ENCODE results near the gene NEMP1.
"Not testable (repeated sequence)": the region's sequence is repeated elsewhere in the genome, so short reads cannot be mapped to it uniquely, and the experiment has no call there.

Gene NEMP1

GRCh38 chr12:57053146-57053545 lies 25.4 kb downstream of the NEMP1 start:
- not testable (repeated sequence) for DNase-seq

- no peak for DNase-seq
These were observed 27.6 kb downstream of the NEMP1 start for GRCh38 chr12:57051011-57051410.

- no peak for DNase-seq
These were observed 28.7 kb downstream of the NEMP1 start, which contains the start of gene MYO1A for GRCh38 chr12:57049890-57050289. Gene MYO1A, minus strand, starts transcription at chr12:57050129. Its CDS starts 1,806 bp downstream, at chr12:57048323.

- DNase-seq, result no peak
These were observed 29.5 kb downstream of the NEMP1 start for GRCh38 chr12:57049119-57049446.

GRCh38 chr12:57048423-57049118 lies 30.0 kb downstream of the NEMP1 start:
- no peak for DNase-seq

GRCh38 chr12:57047981-57048380 lies 30.6 kb downstream of the NEMP1 start:
- DNase-seq, result no peak

GRCh38 chr12:57046947-57047890 lies 31.4 kb downstream of the NEMP1 start:
- DNase-seq, result no peak

- no peak for DNase-seq
These were observed 32.4 kb downstream of the NEMP1 start for GRCh38 chr12:57046086-57046791.

GRCh38 chr12:57044889-57045288 lies 33.7 kb downstream of the NEMP1 start:
- DNase-seq, result no peak

GRCh38 chr12:57044468-57044867 lies 34.1 kb downstream of the NEMP1 start:
- DNase-seq, result no peak

- no peak for DNase-seq
These were observed 35.9 kb downstream of the NEMP1 start for GRCh38 chr12:57042695-57043094.

- no peak for DNase-seq
These were observed 37.8 kb downstream of the NEMP1 start for GRCh38 chr12:57040750-57041149.

GRCh38 chr12:57040211-57040610 lies 38.4 kb downstream of the NEMP1 start:
- no peak for DNase-seq

- no peak for DNase-seq
These were observed 39.4 kb downstream of the NEMP1 start for GRCh38 chr12:57039016-57039798.

GRCh38 chr12:57037264-57037663 lies 41.3 kb downstream of the NEMP1 start:
- DNase-seq, result no peak

GRCh38 chr12:57033431-57033830 lies 45.2 kb downstream of the NEMP1 start:
- no peak for DNase-seq

- DNase-seq, result no peak
These were observed 46.8 kb downstream of the NEMP1 start for GRCh38 chr12:57031789-57032188.

GRCh38 chr12:57031138-57031725 lies 47.4 kb downstream of the NEMP1 start:
- DNase-seq, result no peak

GRCh38 chr12:57029457-57029856 lies 49.1 kb downstream of the NEMP1 start:
- no peak for DNase-seq

- DNase-seq, result no peak
These were observed 50.8 kb downstream of the NEMP1 start for GRCh38 chr12:57027805-57028153.

GRCh38 chr12:57027011-57027804 lies 51.4 kb downstream of the NEMP1 start:
- DNase-seq, result no peak

- no peak for DNase-seq
These were observed 53.4 kb downstream of the NEMP1 start for GRCh38 chr12:57025196-57025595.
